ENCODE data around the gene NMNAT2.

Gene NMNAT2

GRCh38 chr1:183460596-183460995 lies 42.4 kb upstream of the NMNAT2 start:
- Histone ChIP-seq H3K4me1 (no peaks in the 10 kb centered on the region), H3K9me3 (no peaks in the 10 kb centered on the region), H3K27me3 (peaks cover 0 to 5% of the 10 kb centered on the region in 2 donors), H3K27ac (no peak overlapping the region), H3K4me3 (no peak overlapping the region), H3K36me3 (no peaks in the 10 kb centered on the region)
- intact Hi-C loops (cut with DNase I; ENCODE audit: low total_unique reads): no loop called here
- no peak for DNase-seq
- no peak for TF ChIP-seq CTCF (IDR thresholded peaks at IDR 0.05)

- intact Hi-C loops (cut with DNase I; ENCODE audit: low total_unique reads): no loop called here
- no peaks in the 10 kb centered on the region for H3K36me3 ChIP-seq
- no peaks in the 10 kb centered on the region for H3K27me3 ChIP-seq
- no peak for TF ChIP-seq CTCF (IDR thresholded peaks at IDR 0.05)
- no peak overlapping the region for H3K4me3 ChIP-seq
- DNase-seq: no peak
- H3K9me3 ChIP-seq: no peaks in the 10 kb centered on the region
- no peak overlapping the region for H3K27ac ChIP-seq
- peaks cover 0 to 4% (median 0%) of the 10 kb centered on the region in 4 donors for H3K4me1 ChIP-seq
These were observed 39.3 kb upstream of the NMNAT2 start for GRCh38 chr1:183457449-183457848.

- Histone ChIP-seq H3K27me3 (no peaks in the 10 kb centered on the region), H3K36me3 (no peaks in the 10 kb centered on the region), H3K27ac (no peak overlapping the region), H3K4me1 (peaks cover 0 to 4% (median 0%) of the 10 kb centered on the region in 4 donors), H3K9me3 (no peaks in the 10 kb centered on the region), H3K4me3 (no peak overlapping the region)
- TF ChIP-seq CTCF (IDR thresholded peaks at IDR 0.05): no peak
- intact Hi-C loops (cut with DNase I; ENCODE audit: low total_unique reads): no loop called here
- DNase-seq: no peak
These were observed 38.6 kb upstream of the NMNAT2 start for GRCh38 chr1:183456826-183457225.

- TF ChIP-seq CTCF (IDR thresholded peaks at IDR 0.05): no peak
- H3K9me3 ChIP-seq: no peaks in the 10 kb centered on the region
- no peak overlapping the region for H3K4me3 ChIP-seq
- H3K27me3 ChIP-seq: no peaks in the 10 kb centered on the region
- H3K36me3 ChIP-seq: no peaks in the 10 kb centered on the region
- intact Hi-C loops (cut with DNase I; ENCODE audit: low total_unique reads): no loop called here
- H3K27ac ChIP-seq: no peak overlapping the region
- no peak for DNase-seq
- peaks cover 0 to 4% (median 0%) of the 10 kb centered on the region in 4 donors for H3K4me1 ChIP-seq
These were observed 36.2 kb upstream of the NMNAT2 start for GRCh38 chr1:183454377-183454776.

GRCh38 chr1:183450093-183450492 lies 31.9 kb upstream of the NMNAT2 start:
- no peak overlapping the region for H3K4me3 ChIP-seq
- intact Hi-C loops (cut with DNase I; ENCODE audit: low total_unique reads): no loop called here
- no peak for DNase-seq
- no peak overlapping the region for H3K27ac ChIP-seq
- TF ChIP-seq CTCF (IDR thresholded peaks at IDR 0.05): no peak
- no peaks in the 10 kb centered on the region for H3K36me3 ChIP-seq
- H3K27me3 ChIP-seq: no peaks in the 10 kb centered on the region
- H3K4me1 ChIP-seq: peaks cover 0 to 4% (median 0%) of the 10 kb centered on the region in 4 donors
- H3K9me3 ChIP-seq: no peaks in the 10 kb centered on the region

- no peak for TF ChIP-seq CTCF (IDR thresholded peaks at IDR 0.05)
- Histone ChIP-seq H3K4me1 (peaks cover 0 to 4% (median 0%) of the 10 kb centered on the region in 4 donors), H3K4me3 (no peak overlapping the region), H3K9me3 (no peaks in the 10 kb centered on the region), H3K27me3 (no peaks in the 10 kb centered on the region), H3K36me3 (no peaks in the 10 kb centered on the region), H3K27ac (no peak overlapping the region)
- intact Hi-C loops (cut with DNase I; ENCODE audit: low total_unique reads): no loop called here
- DNase-seq: no peak
These were observed 31.1 kb upstream of the NMNAT2 start for GRCh38 chr1:183449223-183449770.

Measured in tibial artery (tissue), 4 donors.